H1 (cell line): ENCODE measurements around the gene KLK1. TPM values are rescaled to one million over a fixed set of nuclear protein-coding genes. Genes with fewer than 3 reads are reported as not detected.

Source experiments
- CTCF ChIA-PET: fragments of 300-600 bp; sonication (Branson Sonifier 250); formaldehyde crosslinking; loops from one replicate; lab custom pipeline; 2021; ENCODE audit not compliant: partially characterized antibody; lab: Charles Lee
- POLR2A ChIA-PET: fragments of 300-600 bp; sonication (Branson Sonifier 250); formaldehyde crosslinking; loops from one replicate; lab custom pipeline; 2021; ENCODE audit warnings: inconsistent platforms; ENCODE audit not compliant: partially characterized antibody; lab: Charles Lee
- DNase-seq, 2 experiments: peaks; one replicate each; pipeline versions ENCODE4 v3.0.0 to v3.0.0-alpha.2; 2010 to 2022; ENCODE audit warnings: low spot score in 2 of 2, low read depth in 1 of 2, mixed read lengths in 1 of 2
- FAIRE-seq: peaks from 2 replicates; lab custom pipeline; 2011; peaks lifted over from hg19 to GRCh38; lab: Jason Lieb, UNC
- H2AFZ ChIP-seq: 2 replicates; pipeline ENCODE4 v1.8.1; 2012; ENCODE audit warnings: low read length, inconsistent platforms
- H2AK5ac ChIP-seq: 2 replicates; pipeline ENCODE4 v1.6.1; 2013; ENCODE audit warnings: low read depth, low read length
- H2BK120ac ChIP-seq: replicated peaks from 2 replicates; pipeline ENCODE3; 2013; ENCODE audit warnings: low read depth, low read length, inconsistent platforms
- H2BK12ac ChIP-seq: 2 replicates; pipeline ENCODE4 v1.6.1; 2013; ENCODE audit warnings: low read depth, low read length
- H2BK15ac ChIP-seq: 2 replicates; pipeline ENCODE4 v1.6.1; 2013; ENCODE audit warnings: low read length
- H2BK20ac ChIP-seq: 2 replicates; pipeline ENCODE4 v1.6.1; 2013; ENCODE audit warnings: low read length
- H2BK5ac ChIP-seq: 2 replicates; pipeline ENCODE4 v1.6.1; 2013; ENCODE audit warnings: low read depth, low read length
- H3K14ac ChIP-seq: 2 replicates; pipeline ENCODE4 v1.6.1; 2013; ENCODE audit warnings: inconsistent platforms; ENCODE audit not compliant: insufficient read length
- H3K18ac ChIP-seq: 2 replicates; pipeline ENCODE4 v1.6.1; 2013; ENCODE audit warnings: low read length; ENCODE audit errors: extremely low read depth
- H3K23ac ChIP-seq: 2 replicates; pipeline ENCODE4 v1.6.1; 2013; ENCODE audit warnings: inconsistent platforms; ENCODE audit not compliant: insufficient read length
- H3K23me2 ChIP-seq: 2 replicates; pipeline ENCODE4 v1.6.1; 2013; ENCODE audit warnings: low read depth, low read length
- H3K27ac ChIP-seq: 2 replicates; pipeline ENCODE4 v1.6.1; 2011; ENCODE audit warnings: low read depth, low read length, inconsistent platforms
- H3K27me3 ChIP-seq, 4 experiments: replicated peaks in 1 of 4; 1 replicate in 1 of 4; 2 replicates in 3 of 4; pipeline versions ENCODE4 v1.6.1 to v1.8.1; 2011 to 2013; ENCODE audit warnings: low read length in 3 of 4, mild to moderate bottlenecking in 3 of 4, inconsistent platforms in 2 of 4, mixed read lengths in 2 of 4, moderate library complexity in 1 of 4; ENCODE audit not compliant: control insufficient read depth in 3 of 4, insufficient read depth in 3 of 4; ENCODE audit errors: extremely low read depth in 1 of 4
- H3K36me3 ChIP-seq, 4 experiments: 2 replicates each; pipeline versions ENCODE4 v1.6.1 to v1.8.1; 2011 to 2013; ENCODE audit warnings: mild to moderate bottlenecking in 4 of 4, low read length in 3 of 4, moderate library complexity in 2 of 4, control low read depth in 1 of 4, inconsistent platforms in 1 of 4; ENCODE audit not compliant: insufficient read depth in 4 of 4, control insufficient read depth in 2 of 4
- H3K4ac ChIP-seq: replicated peaks from 2 replicates; pipeline ENCODE3; 2013; ENCODE audit warnings: low read length, low read depth, mixed read lengths, inconsistent platforms; ENCODE audit not compliant: insufficient read length
- H3K4me1 ChIP-seq, 4 experiments: replicated peaks in 1 of 4; 1 replicate in 1 of 4; 2 replicates in 3 of 4; pipeline versions ENCODE4 v1.6.1 to v1.8.1; 2011 to 2013; ENCODE audit warnings: low read length in 3 of 4, inconsistent platforms in 2 of 4, mixed read lengths in 1 of 4; ENCODE audit not compliant: insufficient read depth in 4 of 4, control insufficient read depth in 3 of 4
- H3K4me2 ChIP-seq, 2 experiments: 2 replicates each; pipeline versions ENCODE4 v1.6.1 to v1.8.1; 2011 to 2013; ENCODE audit warnings: low read depth in 2 of 2, low read length in 2 of 2, control low read depth in 1 of 2, inconsistent platforms in 1 of 2, mild to moderate bottlenecking in 1 of 2; ENCODE audit not compliant: insufficient read depth in 1 of 2
- H3K4me3 ChIP-seq, 4 experiments: fragments of 200-600, 300-600 bp in 1 of 4; sonication (generic), shearing (Covaris generic), sonication (Bioruptor Twin) in 1 of 4; 2 replicates each; pipeline versions ENCODE4 v1.5.1 to v1.8.1; 2011 to 2016; ENCODE audit warnings: low read length in 4 of 4, low read depth in 3 of 4, control low read depth in 2 of 4, inconsistent platforms in 2 of 4, mild to moderate bottlenecking in 2 of 4, mixed read lengths in 1 of 4, moderate library complexity in 1 of 4; ENCODE audit not compliant: insufficient read depth in 2 of 4; ENCODE audit errors: extremely low read depth in 1 of 4
- H3K56ac ChIP-seq: replicated peaks from 2 replicates; pipeline ENCODE3; 2013; ENCODE audit warnings: low read depth, mild to moderate bottlenecking, mixed read lengths, low read length, inconsistent platforms; ENCODE audit not compliant: insufficient read length
- H3K79me1 ChIP-seq: 2 replicates; pipeline ENCODE4 v1.6.1; 2013; ENCODE audit warnings: low read depth, low read length, control low read depth
- H3K79me2 ChIP-seq, 2 experiments: 2 replicates each; pipeline versions ENCODE4 v1.6.1 to v1.8.1; 2012 to 2013; ENCODE audit warnings: low read length in 2 of 2, mild to moderate bottlenecking in 2 of 2, inconsistent platforms in 1 of 2; ENCODE audit not compliant: insufficient read depth in 2 of 2, control insufficient read depth in 1 of 2
- H3K9ac ChIP-seq, 4 experiments: replicated peaks in 1 of 4; 1 replicate in 1 of 4; 2 replicates in 3 of 4; pipeline versions ENCODE4 v1.6.1 to v1.8.1; 2011 to 2013; ENCODE audit warnings: low read depth in 3 of 4, low read length in 3 of 4, control low read depth in 2 of 4, mild to moderate bottlenecking in 2 of 4, moderate library complexity in 2 of 4, inconsistent platforms in 1 of 4; ENCODE audit errors: extremely low read depth in 1 of 4
- H3K9me3 ChIP-seq, 2 experiments: 2 replicates each; pipeline versions ENCODE4 v1.6.1 to v1.8.1; 2012 to 2013; ENCODE audit warnings: mild to moderate bottlenecking in 2 of 2, moderate library complexity in 2 of 2, control low read depth in 1 of 2, inconsistent platforms in 1 of 2, low read depth in 1 of 2, low read length in 1 of 2, mixed read lengths in 1 of 2; ENCODE audit not compliant: insufficient read depth in 2 of 2
- H4K20me1 ChIP-seq, 2 experiments: replicated peaks in 1 of 2; 2 replicates each; pipeline versions ENCODE3 to v1.8.1; 2011 to 2013; ENCODE audit warnings: inconsistent platforms in 2 of 2, low read length in 2 of 2, mild to moderate bottlenecking in 1 of 2; ENCODE audit not compliant: insufficient read depth in 2 of 2, control insufficient read depth in 1 of 2
- H4K5ac ChIP-seq: 2 replicates; pipeline ENCODE4 v1.6.1; 2013; ENCODE audit warnings: low read length, low read depth, mixed read lengths, inconsistent platforms; ENCODE audit not compliant: insufficient read length
- H4K8ac ChIP-seq: 2 replicates; pipeline ENCODE4 v1.8.0; 2013; ENCODE audit warnings: mild to moderate bottlenecking, moderate library complexity, low read length, inconsistent platforms; ENCODE audit not compliant: insufficient read depth; ENCODE audit errors: extremely low read depth
- H4K91ac ChIP-seq: replicated peaks from 2 replicates; pipeline ENCODE3; 2013; ENCODE audit warnings: low read length, mixed read lengths, inconsistent platforms; ENCODE audit not compliant: insufficient read length
- BRCA1 ChIP-seq: IDR thresholded peaks from 2 replicates; pipeline ENCODE4 v1.6.1; 2012; ENCODE audit warnings: low read depth, low read length, improper control_type of control experiment
- CBX8 ChIP-seq: fragments of 300-800, 300-1000 bp; sonication (generic); IDR thresholded peaks from 2 replicates; pipeline ENCODE4 v1.7.1; 2016; ENCODE audit warnings: low read depth, low read length, borderline replicate concordance
- CHD2 ChIP-seq: IDR thresholded peaks from 2 replicates; pipeline ENCODE4 v1.6.1; 2012; ENCODE audit warnings: low read length, improper control_type of control experiment
- CTBP2 ChIP-seq: IDR thresholded peaks from 2 replicates; pipeline ENCODE4 v1.7.0; 2011; ENCODE audit warnings: borderline replicate concordance, mild to moderate bottlenecking, moderate library complexity, mixed read lengths, low read length; ENCODE audit not compliant: insufficient read depth, insufficient read length
- EP300 ChIP-seq, 2 experiments: IDR thresholded peaks; 1 replicate in 1 of 2; 2 replicates in 1 of 2; pipeline ENCODE4 v1.6.1; 2011 to 2012; ENCODE audit warnings: low read depth in 2 of 2, low read length in 2 of 2, mild to moderate bottlenecking in 2 of 2, borderline replicate concordance in 1 of 2, inconsistent platforms in 1 of 2, moderate library complexity in 1 of 2
- EZH2 ChIP-seq: fragments of 200-600 bp; sonication (generic); IDR thresholded peaks from 2 replicates; pipeline ENCODE4 v1.7.1; 2012; ENCODE audit warnings: low read depth, mild to moderate bottlenecking, moderate library complexity, low read length, inconsistent platforms; ENCODE audit not compliant: severe bottlenecking
- RAD21 ChIP-seq, 2 experiments: IDR thresholded peaks in 1 of 2; conservative IDR thresholded peaks in 1 of 2; 2 replicates each; pipeline ENCODE4 v1.6.1; 2011; ENCODE audit warnings: low read depth in 2 of 2, low read length in 2 of 2, improper control_type of control experiment in 1 of 2, inconsistent platforms in 1 of 2, mild to moderate bottlenecking in 1 of 2, moderate library complexity in 1 of 2
- whole genome bisulfite sequencing, 2 experiments: shearing (Covaris generic) in 1 of 2; methylation state at CpG; one replicate each; pipeline versions ENCODE4 v1.1.6 to v1.1.7; 2013 to 2015; ENCODE audit warnings: low lambda C conversion rate in 2 of 2, mixed read lengths in 2 of 2, inconsistent platforms in 1 of 2, low coverage in 1 of 2, missing lambda C conversion rate in 1 of 2; ENCODE audit not compliant: insufficient replicate concordance in 2 of 2, insufficient coverage in 1 of 2, insufficient read length in 1 of 2; ENCODE audit errors: extremely low coverage in 1 of 2, missing lambda C conversion rate in 1 of 2; 5-methylcytosine and 5-hydroxymethylcytosine counted together
- polyA plus RNA-seq, 7 experiments: library from polyadenylated mRNA; depleted of rRNA in 3 of 7; stranded (reverse) in 5 of 7; unstranded in 2 of 7; fragments of >200 nt in 5 of 7; fragments of 200-250 nt in 2 of 7; gene quantifications; 1 replicate in 5 of 7; 2 replicates in 1 of 7; 4 replicates in 1 of 7; pipeline versions ENCODE4 v1.2.1 to v1.2.3, GENCODE V29; 2011 to 2013; ENCODE audit warnings: missing spikeins in 2 of 7, mixed read lengths in 2 of 7
- total RNA-seq: library from RNA; stranded (reverse); fragmentation: NEBNext Ultra II Directional; extraction: Animal tissue kit (Norgen Biotek cat#: 25700); gene quantifications from 2 replicates; pipeline ENCODE4 v1.2.1, GENCODE V29; 2021

KLK1 gene
- total and polyA plus RNA-seq, 2 of the 8 experiments (the other 6 are each of a cell fraction or from before 2014, with no cell fraction given) = 3.4 to 4.0 TPM

- H3K79me2 ChIP-seq = no peaks in the 10 kb centered on the region
- no peak overlapping the region for H3K18ac ChIP-seq
- no peaks in the 10 kb centered on the region for H3K79me1 ChIP-seq
- TF ChIP-seq CHD2 (no peak), BRCA1 (no peak), EZH2 (no peak), RAD21 (IDR thresholded peaks at IDR 0.05 in 1 of 2, conservative IDR thresholded peaks at IDR 0.05 in 1 of 2; ENCODE audit: low read depth in 2 of 2, low read length in 2 of 2) (no peak), CBX8 (no peak), EP300 (IDR thresholded peaks at IDR 0.05; ENCODE audit: borderline replicate concordance in 1 of 2, low read depth in 2 of 2, low read length in 2 of 2) (no peak), CTBP2 (no peak)
- H3K27me3 ChIP-seq = peaks cover 0 to 5% (median under 1%) of the 10 kb centered on the region in 4 experiments; a peak in 4 of 7 replicates
- no peak overlapping the region for H2BK15ac ChIP-seq
- H3K23me2 ChIP-seq = peaks cover 5% of the 10 kb centered on the region; the same call in 1 of the 2 replicates
- H2BK5ac ChIP-seq = no peak overlapping the region
- H4K8ac ChIP-seq = no peak overlapping the region
- POLR2A ChIA-PET = interaction anchor here (0.7 to 2.8 kb wide), 8 partner anchors 8 to 37 kb away, joined by 3 to 13 read pairs (median 4); no protein-coding TSS in a partner anchor
- CTCF ChIA-PET = interaction anchor here (0.8 to 1.8 kb wide), 5 partner anchors 8 to 92 kb away, joined by 3 to 6 read pairs (median 3); no protein-coding TSS in a partner anchor
- H2BK20ac ChIP-seq = no peak overlapping the region
- no peak overlapping the region for H2AK5ac ChIP-seq
- no peak for FAIRE-seq
- no peak overlapping the region for H3K14ac ChIP-seq
- H4K20me1 ChIP-seq = no peaks in the 10 kb centered on the region
- H4K5ac ChIP-seq = no peak overlapping the region
- H3K4ac ChIP-seq = no peak overlapping the region
- no peak overlapping the region for H3K23ac ChIP-seq
- no peak overlapping the region for H3K9ac ChIP-seq
- no peak overlapping the region for H2AFZ ChIP-seq
- H3K4me1 ChIP-seq = no peaks in the 10 kb centered on the region; a peak in 1 of 7 replicates
- WGBS, 2 experiments = 85% methylated on average over 5 of the region's 5 CpGs; no CpG with 5 or more reads in 1 of the 2 experiments
- no peak overlapping the region for H2BK120ac ChIP-seq
- 0 out of 2 replicates have a peak overlapping the region, but pooled peaks have one; percentile 27 for H2BK12ac ChIP-seq
- no peak overlapping the region for H3K4me3 ChIP-seq
- H3K4me2 ChIP-seq = no peak overlapping the region
- H3K9me3 ChIP-seq = no peaks in the 10 kb centered on the region; a peak in 1 of 4 replicates
- H4K91ac ChIP-seq = no peak overlapping the region
- DNase-seq = no peak
- no peak overlapping the region for H3K27ac ChIP-seq
- H3K36me3 ChIP-seq = no peaks in the 10 kb centered on the region
- no peak overlapping the region for H3K56ac ChIP-seq
Observed at GRCh38 chr19:50829801-50830200, 6.2 kb upstream of the KLK1 start.
